ENCODE data around the gene PITX2.

The PITX2 gene

GRCh38 chr4:110622841-110623717 lies at the start of gene PITX2:
TSS of gene PITX2 (minus strand) at chr4:110623077. CDS start at chr4:110622460, 617 bp downstream.
- intact Hi-C loops (cut with DNase I): no loop called here
- DNase-seq: peak in 1 of 42 donors; percentile 34

GRCh38 chr4:110671679-110672078 lies 48.8 kb upstream of the PITX2 start:
- DNase-seq: no peak
- intact Hi-C loops (cut with DNase I): no loop called here

- no peak for DNase-seq
- intact Hi-C loops (cut with DNase I): no loop called here
Measured at GRCh38 chr4:110669663-110670062, 46.8 kb upstream of the PITX2 start.

GRCh38 chr4:110668463-110669235 lies 45.8 kb upstream of the PITX2 start:
- no peak for DNase-seq
- intact Hi-C loops (cut with DNase I): no loop called here

GRCh38 chr4:110667670-110668069 lies 44.8 kb upstream of the PITX2 start:
- intact Hi-C loops (cut with DNase I): no loop called here
- no peak for DNase-seq

GRCh38 chr4:110666030-110666429 lies 43.2 kb upstream of the PITX2 start:
- no peak for DNase-seq
- intact Hi-C loops (cut with DNase I): no loop called here

- intact Hi-C loops (cut with DNase I): no loop called here
- no peak for DNase-seq
Measured at GRCh38 chr4:110663738-110664444, 41.0 kb upstream of the PITX2 start.

GRCh38 chr4:110663206-110663605 lies 40.3 kb upstream of the PITX2 start:
- DNase-seq: no peak
- intact Hi-C loops (cut with DNase I): no loop called here

- intact Hi-C loops (cut with DNase I): no loop called here
- DNase-seq: no peak
Measured at GRCh38 chr4:110660755-110661154, 37.9 kb upstream of the PITX2 start.

GRCh38 chr4:110654254-110654635 lies 31.4 kb upstream of the PITX2 start:
- no peak for DNase-seq
- intact Hi-C loops (cut with DNase I): no loop called here

GRCh38 chr4:110653321-110654253 lies 30.7 kb upstream of the PITX2 start:
- no peak for DNase-seq
- intact Hi-C loops (cut with DNase I): no loop called here

- intact Hi-C loops (cut with DNase I): no loop called here
Measured at GRCh38 chr4:110644008-110644407, 21.1 kb upstream of the PITX2 start.

GRCh38 chr4:110643096-110643495 lies 20.2 kb upstream of the PITX2 start:
- DNase-seq: no peak
- intact Hi-C loops (cut with DNase I): no loop called here

More at GRCh38 chr4:110644008-110644407, 21.1 kb upstream of the PITX2 start:
- DNase-seq: no peak

GRCh38 chr4:110641218-110641617 lies 18.3 kb upstream of the PITX2 start:
- intact Hi-C loops (cut with DNase I): no loop called here
- DNase-seq: no peak

- intact Hi-C loops (cut with DNase I): no loop called here
- DNase-seq: no peak
Measured at GRCh38 chr4:110640576-110640975, 17.7 kb upstream of the PITX2 start.

- intact Hi-C loops (cut with DNase I): no loop called here
- DNase-seq: no peak
Measured at GRCh38 chr4:110639207-110640090, 16.6 kb upstream of the PITX2 start.

- intact Hi-C loops (cut with DNase I): no loop called here
- DNase-seq: no peak
Measured at GRCh38 chr4:110638089-110638746, 15.3 kb upstream of the PITX2 start.

Measured in head of caudate nucleus (tissue), 42 donors.